HG03558 (cell line): ENCODE data around the gene GPI.
"Not testable (repeated sequence)": the region's sequence is repeated elsewhere in the genome, so short reads cannot be mapped to it uniquely, and the experiment has no call there.

ENCODE experiments used
- ATAC-seq: cut with Tn5 transposase; IDR thresholded peaks from one replicate; pipeline ENCODE4 v1.9.1; 2021; ENCODE audit warnings: moderate number of reproducible peaks; ENCODE audit not compliant: unreplicated experiment; ENCODE audit errors: extremely low read depth

GPI gene

GRCh38 chr19:34400844-34401243 lies 35.8 kb downstream of the GPI start:
- ATAC-seq = not testable (repeated sequence)

- ATAC-seq = no peak
Observed at GRCh38 chr19:34402074-34402600, 37.1 kb downstream of the GPI start.

DNA sequence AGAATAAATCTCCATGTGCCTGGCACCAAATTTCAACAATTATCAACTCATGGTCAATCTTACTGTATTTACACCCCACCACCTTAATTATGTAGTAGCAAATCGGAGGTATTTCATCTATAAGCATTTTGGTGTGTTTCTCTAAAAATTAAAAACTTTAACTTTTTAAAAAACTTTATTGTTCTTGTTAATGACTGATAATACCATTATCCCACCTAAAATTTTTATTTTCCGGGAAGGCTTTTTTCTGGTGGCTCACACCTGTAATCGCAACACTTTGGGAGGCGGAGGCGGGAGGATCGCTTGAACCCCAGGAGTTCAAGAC lies 38.8 kb downstream of the GPI start:
- ATAC-seq = no peak

GRCh38 chr19:34404109-34404909 lies 39.3 kb downstream of the GPI start, which contains the start of gene PDCD2L:
Gene PDCD2L (plus strand): TSS chr19:34404399. CDS start chr19:34404431, 32 bp downstream.
- peak; percentile 75 for ATAC-seq

DNA sequence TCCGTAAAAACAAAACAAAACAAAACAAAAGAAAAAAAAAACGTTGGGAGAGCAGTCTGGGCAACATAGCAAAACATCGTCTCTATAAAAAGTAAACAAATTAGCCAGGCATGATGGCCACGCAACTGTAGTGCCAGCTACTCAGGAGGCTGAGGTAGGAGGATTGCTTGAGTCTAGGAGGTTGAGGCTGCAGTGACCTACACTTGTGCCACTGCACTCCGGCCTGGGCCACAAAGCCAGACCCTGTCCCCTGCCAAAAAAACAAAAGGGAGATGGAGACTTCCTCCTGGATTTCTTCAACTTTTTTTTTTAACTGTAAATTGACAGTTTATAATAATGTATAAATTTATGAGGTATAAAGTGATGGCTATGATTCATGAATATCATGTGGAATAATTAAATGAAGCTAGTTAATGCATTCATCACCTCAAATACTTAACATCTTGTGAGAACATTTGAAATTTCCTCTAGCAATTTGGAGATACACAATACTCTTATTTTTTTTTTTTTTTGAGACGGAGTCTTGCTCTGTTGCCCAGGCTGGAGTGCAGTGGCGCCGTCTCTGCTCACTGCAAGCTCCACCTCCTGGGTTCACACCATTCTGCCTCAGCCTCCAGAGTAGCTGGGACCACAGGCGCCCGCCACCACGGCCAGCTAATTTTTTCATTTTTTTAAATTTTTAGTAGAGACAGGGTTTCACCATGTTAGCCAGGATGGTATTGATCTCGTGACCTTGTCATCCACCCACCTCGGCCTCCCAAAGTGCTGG lies 41.1 kb downstream of the GPI start:
- no peak for ATAC-seq

GRCh38 chr19:34408411-34408810 lies 43.4 kb downstream of the GPI start:
- no peak for ATAC-seq

DNA sequence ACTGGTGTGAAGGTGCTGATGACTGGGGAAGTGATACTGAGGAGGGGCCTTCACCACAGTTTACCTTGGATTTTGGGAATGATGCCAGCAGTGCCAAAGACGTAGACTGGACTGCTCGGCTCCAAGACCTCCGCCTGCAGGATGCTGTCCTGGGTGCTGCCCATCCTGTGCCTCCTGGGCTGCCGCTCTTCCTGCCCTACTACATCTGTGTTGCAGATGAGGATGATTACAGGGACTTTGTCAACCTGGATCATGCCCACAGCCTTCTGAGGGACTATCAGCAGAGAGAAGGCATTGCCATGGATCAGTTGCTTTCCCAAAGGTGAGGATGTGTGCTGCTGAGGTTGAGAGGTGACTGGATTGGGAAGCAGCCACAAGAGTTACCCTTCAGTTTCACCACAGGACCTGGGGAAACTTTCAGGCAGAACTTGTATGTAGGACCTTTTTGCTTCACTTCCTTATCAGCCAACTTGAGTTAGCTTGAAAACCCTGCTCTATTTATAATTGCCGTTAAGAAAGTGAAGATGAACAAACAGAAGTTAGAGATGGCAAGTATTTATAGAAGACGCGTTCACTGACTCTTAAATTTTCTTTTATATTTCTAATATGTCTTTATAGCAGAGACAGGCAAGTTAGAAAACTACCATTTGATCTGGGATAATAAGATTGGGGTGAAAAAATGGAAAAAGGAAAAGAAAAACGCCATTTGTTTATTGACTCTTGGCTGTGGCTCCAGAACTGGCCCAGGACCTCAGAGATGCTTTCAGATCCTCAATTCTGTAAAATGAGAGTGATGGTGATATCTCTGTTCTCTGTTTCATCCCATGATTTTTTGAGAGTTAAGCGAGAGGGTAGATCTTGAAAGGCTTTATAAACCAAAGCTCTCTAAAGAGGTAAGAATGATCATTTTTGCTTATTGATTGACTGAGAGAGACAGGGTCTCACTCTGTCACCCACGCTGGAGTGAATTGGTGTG lies 44.5 kb downstream of the GPI start:
- ATAC-seq = no peak

GRCh38 chr19:34411216-34411615 lies 46.2 kb downstream of the GPI start:
- no peak for ATAC-seq

DNA sequence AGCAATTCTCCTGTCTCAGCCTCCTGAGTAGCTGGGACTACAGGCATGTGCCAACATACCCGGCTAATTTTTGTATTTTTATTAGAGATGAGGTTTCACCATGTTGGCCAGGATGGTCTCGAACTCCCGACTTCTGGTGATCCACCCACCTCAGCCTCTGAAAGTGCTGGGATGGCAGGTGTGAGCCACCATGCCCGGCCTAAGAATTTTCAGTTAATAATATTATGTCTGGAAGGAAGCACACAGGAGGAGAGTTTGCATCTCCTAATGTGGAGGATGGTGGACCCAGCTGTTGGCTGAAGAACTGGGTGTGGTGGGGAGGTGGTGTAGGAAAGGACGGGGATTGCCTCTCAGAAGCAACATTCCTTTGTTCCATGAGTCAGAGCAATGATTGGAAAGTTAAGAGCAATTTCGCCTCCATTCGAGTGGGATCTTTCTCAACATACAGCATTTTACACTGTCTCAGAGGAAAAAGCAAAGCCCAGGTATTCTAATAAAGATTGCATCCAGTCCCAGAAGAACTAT lies 51.1 kb downstream of the GPI start:
- no peak for ATAC-seq

GRCh38 chr19:34418300-34418699 lies 53.3 kb downstream of the GPI start:
- ATAC-seq = no peak

DNA sequence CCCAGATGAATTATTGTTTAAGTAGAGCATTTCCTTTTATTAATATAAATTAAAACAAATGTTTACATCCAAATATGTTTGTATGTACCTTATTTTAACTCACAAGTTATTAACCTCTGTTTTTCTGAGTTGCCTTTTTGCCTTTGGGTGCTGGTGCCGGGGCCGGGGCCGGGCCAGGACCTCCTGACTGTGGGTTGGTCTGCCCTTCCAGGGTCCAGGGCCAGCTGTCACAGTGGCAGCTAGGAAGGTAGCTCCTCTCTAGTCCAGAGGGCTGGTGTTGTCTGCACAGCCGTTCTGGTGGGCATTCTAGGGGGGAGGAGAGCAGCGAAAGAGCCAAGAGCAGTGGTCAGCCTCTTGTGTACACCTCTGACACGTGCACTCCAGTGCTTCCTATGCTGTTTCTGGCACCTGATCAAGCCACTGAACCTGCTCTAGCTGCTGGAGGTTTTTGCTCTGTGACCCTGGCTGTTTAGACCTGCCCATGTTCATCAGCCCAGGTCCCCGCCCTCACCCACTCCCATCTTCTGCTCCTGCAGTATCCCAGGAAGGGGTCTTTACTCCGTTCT lies 61.2 kb downstream of the GPI start:
- no peak for ATAC-seq

GRCh38 chr19:34428549-34429285 lies 63.7 kb downstream of the GPI start:
- no peak for ATAC-seq

- ATAC-seq = no peak
Observed at GRCh38 chr19:34429553-34429952, 64.6 kb downstream of the GPI start.

GRCh38 chr19:34430738-34431625 lies 66.0 kb downstream of the GPI start:
- no peak for ATAC-seq

- no peak for ATAC-seq
Observed at GRCh38 chr19:34431681-34432402, 66.8 kb downstream of the GPI start.

DNA sequence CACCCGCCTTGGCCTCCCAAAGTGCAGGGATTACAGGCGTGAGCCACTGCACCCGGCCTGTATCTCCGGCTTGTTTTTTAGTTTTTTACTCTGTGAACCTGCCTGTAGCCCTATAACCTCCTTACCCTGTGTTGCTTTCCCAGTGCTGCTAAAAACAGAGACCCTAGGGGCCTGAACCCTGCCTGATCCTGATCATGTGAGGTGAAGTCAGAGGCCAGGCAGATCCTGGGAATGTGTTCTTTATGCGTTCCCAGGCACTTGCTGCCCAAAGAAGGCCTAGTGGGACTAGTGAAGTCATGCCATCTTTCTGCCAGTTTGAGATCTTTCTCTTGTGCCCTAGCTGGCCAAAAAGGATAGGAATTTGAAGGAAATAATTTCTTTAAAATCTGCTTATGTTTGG lies 67.8 kb downstream of the GPI start:
- no peak for ATAC-seq

DNA sequence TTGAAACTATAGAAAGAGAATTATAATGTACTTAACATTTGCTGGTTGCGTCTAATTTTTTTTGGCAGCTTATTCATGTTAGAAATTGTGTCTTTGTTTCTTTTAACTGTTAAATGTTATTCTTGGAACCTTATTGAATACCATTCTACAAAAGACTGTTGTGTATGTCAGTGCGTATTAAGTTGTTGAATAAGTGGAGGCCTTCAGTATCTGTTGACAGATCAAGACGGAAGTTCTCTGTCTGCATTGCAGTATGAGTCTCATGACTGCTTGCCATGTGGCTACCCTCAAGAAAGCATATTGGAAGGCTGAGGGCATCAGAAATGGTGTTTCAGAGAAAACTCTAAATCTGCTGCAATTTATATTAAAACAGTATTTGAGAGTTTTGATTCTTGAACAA lies 71.7 kb downstream of the GPI start:
- ATAC-seq = no peak
